ACHN (cell line): ENCODE data around the gene LONP2.
"Not testable (repeated sequence)": the region's sequence is repeated elsewhere in the genome, so short reads cannot be mapped to it uniquely, and the experiment has no call there.

Source experiments
- DNase-seq: peaks from one replicate; pipeline ENCODE4 v3.0.0-alpha.2; 2015
- in situ Hi-C: cut with HindIII; loops from 2 replicates; pipeline ENCODE4 v1.10.0; 2017; ENCODE audit warnings: low sequenced_read_pairs, low pct_ligation_motif_present, low pct_unique_long_range_greater_than_20kb

LONP2 gene

GRCh38 chr16:48374255-48374654 is 130.2 kb downstream of the LONP2 start:
- in situ Hi-C loops = no loop called here
- no peak for DNase-seq

GRCh38 chr16:48377301-48377700 is 133.2 kb downstream of the LONP2 start:
- DNase-seq, in situ Hi-C loops: not testable (repeated sequence)

GRCh38 chr16:48378276-48378675 is 134.2 kb downstream of the LONP2 start:
- DNase-seq = no peak
- in situ Hi-C loops = no loop called here

- no peak for DNase-seq
- in situ Hi-C loops = no loop called here
These were observed 134.7 kb downstream of the LONP2 start for GRCh38 chr16:48378836-48379235.

- in situ Hi-C loops = no loop called here
- DNase-seq = no peak
These were observed 137.1 kb downstream of the LONP2 start for GRCh38 chr16:48381201-48381600.

GRCh38 chr16:48382131-48382530 is 138.0 kb downstream of the LONP2 start:
- in situ Hi-C loops = no loop called here
- no peak for DNase-seq

- DNase-seq = peak; percentile 32
- in situ Hi-C loops = no loop called here
These were observed 139.1 kb downstream of the LONP2 start for GRCh38 chr16:48383009-48383876.

- peak; percentile 63 for DNase-seq
- in situ Hi-C loops = no loop called here
These were observed 139.9 kb downstream of the LONP2 start for GRCh38 chr16:48383877-48384519.

- in situ Hi-C loops = no loop called here
- peak; percentile 71 for DNase-seq
These were observed 140.6 kb downstream of the LONP2 start for GRCh38 chr16:48384520-48385252.

- DNase-seq = peak; percentile 86
- in situ Hi-C loops = no loop called here
These were observed 141.4 kb downstream of the LONP2 start, which contains the start of gene SIAH1 for GRCh38 chr16:48385253-48386150. SIAH1 (minus strand) TSS chr16:48385413; CDS start chr16:48362428, 22,985 bp downstream.

GRCh38 chr16:48386559-48387312 is 142.6 kb downstream of the LONP2 start:
- in situ Hi-C loops = no loop called here
- DNase-seq = no peak

- no peak for DNase-seq
- in situ Hi-C loops = no loop called here
These were observed 148.3 kb downstream of the LONP2 start for GRCh38 chr16:48392407-48392806.

- no peak for DNase-seq
- in situ Hi-C loops = no loop called here
These were observed 149.6 kb downstream of the LONP2 start for GRCh38 chr16:48393485-48394354.

- in situ Hi-C loops = no loop called here
- no peak for DNase-seq
These were observed 150.2 kb downstream of the LONP2 start for GRCh38 chr16:48394355-48394703.

GRCh38 chr16:48395375-48395774 is 151.3 kb downstream of the LONP2 start:
- DNase-seq = no peak
- in situ Hi-C loops = no loop called here

- in situ Hi-C loops, DNase-seq: not testable (repeated sequence)
These were observed 158.4 kb downstream of the LONP2 start for GRCh38 chr16:48402547-48402946.

- no peak for DNase-seq
These were observed 161.1 kb downstream of the LONP2 start for GRCh38 chr16:48405153-48405552.

More at GRCh38 chr16:48405153-48405552, 161.1 kb downstream of the LONP2 start:
- in situ Hi-C loops = no loop called here
